ENCODE data around the gene SCART1. TPM values are rescaled to one million over a fixed set of nuclear protein-coding genes. Genes with fewer than 3 reads are reported as not detected.

The SCART1 gene
- total RNA-seq, 1 experiment from 2014 or later: 0.37 TPM

Other genes starting within 250 kb of the SCART1 start
- gene UTF1, start 223.7 kb upstream of the SCART1 start, total RNA-seq (2014; rRNA removed; shearing (Covaris generic)): not detected in 2 replicates
- gene VENTX, start 216.1 kb upstream of the SCART1 start, total RNA-seq (2014; rRNA removed; shearing (Covaris generic)): not detected in 2 replicates
- 0.50 and 2.8 TPM in 2 replicates for gene ADAM8, start 177.1 kb upstream of the SCART1 start, total RNA-seq (2014; rRNA removed; shearing (Covaris generic))
- 49.1 and 54.5 TPM in 2 replicates for gene TUBGCP2, start 145.1 kb upstream of the SCART1 start, total RNA-seq (2014; rRNA removed; shearing (Covaris generic))
- gene ZNF511, start 145.0 kb upstream of the SCART1 start, total RNA-seq (2014; rRNA removed; shearing (Covaris generic)): 53.2 and 66.3 TPM in 2 replicates
- gene CALY, start 117.0 kb upstream of the SCART1 start, total RNA-seq (2014; rRNA removed; shearing (Covaris generic)): not detected in 2 replicates
- gene PRAP1, start 106.6 kb upstream of the SCART1 start, total RNA-seq (2014; rRNA removed; shearing (Covaris generic)): not detected in 2 replicates
- gene FUOM, start 95.9 kb upstream of the SCART1 start, total RNA-seq (2014; rRNA removed; shearing (Covaris generic)): 4.7 and 10.4 TPM in 2 replicates
- 148 and 156 TPM in 2 replicates for gene ECHS1, start 80.6 kb upstream of the SCART1 start, total RNA-seq (2014; rRNA removed; shearing (Covaris generic))
- gene PAOX, start 74.7 kb upstream of the SCART1 start, total RNA-seq (2014; rRNA removed; shearing (Covaris generic)): not detected in 2 replicates
- gene MTG1, start 59.8 kb upstream of the SCART1 start, total RNA-seq (2014; rRNA removed; shearing (Covaris generic)): 22.5 and 25.7 TPM in 2 replicates
- not detected in 2 replicates for gene SPRN, start 29.3 kb upstream of the SCART1 start, total RNA-seq (2014; rRNA removed; shearing (Covaris generic))
- 0.43 and 0.50 TPM in 2 replicates for gene CYP2E1, start 73.4 kb downstream of the SCART1 start, total RNA-seq (2014; rRNA removed; shearing (Covaris generic))
- not detected in 2 replicates for gene SYCE1, start 111.6 kb downstream of the SCART1 start, total RNA-seq (2014; rRNA removed; shearing (Covaris generic))
- gene FRG2B, start 172.8 kb downstream of the SCART1 start, total RNA-seq (2014; rRNA removed; shearing (Covaris generic)): 0.06 TPM in 1 of 2 replicates, not detected in the other